NCI-H1417 (cell line): Measurements from ENCODE around the gene C9orf72.

Source experiments
- DNase-seq, 3 experiments: peaks; one replicate each; lab custom pipeline; 2025; lab: John Stamatoyannopoulos, UW

C9orf72 gene

DNA sequence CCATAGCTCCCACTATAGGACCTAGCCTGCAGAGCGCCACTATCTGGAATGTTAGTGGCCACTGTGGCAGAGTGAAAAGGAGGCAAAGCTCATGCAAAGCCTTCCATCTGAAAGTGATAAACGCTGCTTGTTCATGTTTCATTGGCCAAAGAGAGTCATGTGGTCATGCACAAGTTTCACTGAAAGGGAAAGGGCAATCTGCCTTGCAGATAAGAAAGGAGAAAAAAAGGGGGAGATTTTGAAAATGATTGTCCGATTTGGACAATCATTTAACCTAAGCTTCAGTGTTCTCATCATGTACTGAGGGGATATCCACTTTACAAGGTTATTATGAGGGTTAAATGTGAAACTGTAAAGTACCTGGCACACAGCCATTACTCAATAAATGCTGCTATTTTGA is 34.6 kb downstream of the C9orf72 start:
- peak in 1 of 3 experiments; percentile 4 for DNase-seq

- no peak for DNase-seq
Measured at GRCh38 chr9:27537756-27538155, 35.5 kb downstream of the C9orf72 start.

- no peak for DNase-seq
Measured at GRCh38 chr9:27537027-27537435, 36.2 kb downstream of the C9orf72 start.

DNA sequence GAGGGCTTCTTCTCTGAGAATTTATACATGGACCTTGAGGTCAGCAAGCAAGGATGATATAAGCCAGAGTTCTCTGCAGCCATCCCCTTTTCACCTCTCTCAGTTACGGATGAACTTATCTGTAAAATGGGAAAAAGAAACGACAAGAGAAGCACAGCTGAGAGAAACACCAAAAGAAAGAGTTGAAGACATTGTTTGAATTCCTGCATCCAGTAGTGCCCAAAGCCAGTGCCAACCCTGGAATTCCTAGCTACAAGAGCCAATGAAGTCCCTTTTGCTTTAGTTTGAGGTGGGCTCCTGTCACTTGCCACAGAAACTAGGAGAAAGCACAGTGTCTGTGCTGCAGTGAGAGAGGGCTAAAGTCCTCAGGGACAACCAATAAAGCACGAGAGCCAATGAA is 37.1 kb downstream of the C9orf72 start:
- DNase-seq = no peak

GRCh38 chr9:27535701-27536118 is 37.6 kb downstream of the C9orf72 start:
- DNase-seq = no peak

- no peak for DNase-seq
Measured at GRCh38 chr9:27534658-27535209, 38.5 kb downstream of the C9orf72 start.

GRCh38 chr9:27534131-27534530 is 39.1 kb downstream of the C9orf72 start:
- peak in 1 of 3 experiments; percentile 9 for DNase-seq

- DNase-seq = no peak
Measured at GRCh38 chr9:27533311-27533710, 40.0 kb downstream of the C9orf72 start.

- no peak for DNase-seq
Measured at GRCh38 chr9:27532046-27532445, 41.2 kb downstream of the C9orf72 start.

GRCh38 chr9:27530915-27531755 is 42.1 kb downstream of the C9orf72 start:
- no peak for DNase-seq

DNA sequence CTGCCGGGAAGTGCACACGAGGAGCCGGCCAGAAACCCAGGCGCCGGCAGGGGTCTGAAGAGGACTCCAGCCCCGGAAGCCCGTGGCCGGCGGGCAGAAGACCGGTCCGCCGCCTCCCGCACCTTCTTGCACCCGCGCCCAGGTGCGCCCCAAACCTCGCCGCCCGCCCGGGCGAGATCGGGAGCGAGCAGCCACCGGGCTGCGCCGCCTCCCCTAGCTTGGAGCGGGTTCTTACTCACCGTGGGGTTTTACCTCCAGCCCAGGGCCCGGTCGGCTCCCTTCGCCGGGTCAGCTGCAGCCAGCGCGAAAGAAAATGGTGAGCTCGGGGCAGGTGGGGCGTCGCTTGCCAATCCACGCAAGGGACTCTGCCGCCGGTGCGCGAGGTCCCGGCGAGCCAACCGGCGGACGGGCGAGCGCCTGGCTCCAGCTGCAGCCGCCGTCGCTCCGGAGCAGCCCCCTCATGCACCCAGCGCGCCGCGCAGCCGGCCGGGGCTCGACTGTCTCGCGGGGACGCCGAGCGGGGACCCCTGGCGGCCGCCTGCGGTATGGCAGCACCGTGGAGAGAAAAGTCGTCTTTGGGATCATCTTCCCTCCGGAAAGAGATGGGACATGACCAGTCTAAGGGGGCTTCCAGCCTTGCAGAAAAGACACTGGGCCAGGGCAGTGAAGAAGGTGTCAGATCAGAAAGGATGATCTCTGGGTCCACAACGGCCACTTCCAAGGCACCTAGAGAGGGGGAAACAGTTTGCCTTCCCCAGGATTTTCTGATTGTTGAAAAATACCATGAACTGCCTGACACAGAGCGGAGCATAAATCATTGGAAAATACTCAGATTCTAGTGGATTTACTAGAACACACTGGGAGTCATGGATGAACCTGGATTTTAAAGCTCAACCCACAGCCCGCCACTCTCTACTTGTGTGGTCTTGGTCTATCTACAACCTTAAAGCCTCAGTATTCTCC is 43.7 kb downstream of the C9orf72 start, which contains the start of gene MOB3B:
Gene MOB3B (minus strand): TSS at position 499 of the 963 bp plus-strand sequence. CDS start 74,264 bp downstream, outside the sequence.
- peak in 1 of 3 experiments; percentile 72 for DNase-seq

- no peak for DNase-seq
Measured at GRCh38 chr9:27528886-27529315, 44.4 kb downstream of the C9orf72 start.

- no peak for DNase-seq
Measured at GRCh38 chr9:27528076-27528885, 45.0 kb downstream of the C9orf72 start.

GRCh38 chr9:27527702-27528075 is 45.6 kb downstream of the C9orf72 start:
- no peak for DNase-seq

DNA sequence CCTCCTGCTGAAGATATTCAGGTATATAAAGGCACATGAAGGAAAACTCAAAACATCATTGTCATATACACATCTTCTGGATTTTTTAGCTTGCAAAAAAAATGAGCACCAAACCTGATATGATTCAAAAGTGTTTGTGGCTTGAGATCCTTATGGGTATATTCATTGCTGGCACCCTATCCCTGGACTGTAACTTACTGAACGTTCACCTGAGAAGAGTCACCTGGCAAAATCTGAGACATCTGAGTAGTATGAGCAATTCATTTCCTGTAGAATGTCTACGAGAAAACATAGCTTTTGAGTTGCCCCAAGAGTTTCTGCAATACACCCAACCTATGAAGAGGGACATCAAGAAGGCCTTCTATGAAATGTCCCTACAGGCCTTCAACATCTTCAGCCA is 49.0 kb downstream of the C9orf72 start, which contains the start of gene IFNK:
Gene IFNK (plus strand): TSS at position 55 of the 400 bp plus-strand sequence. CDS start 47 bp downstream, at position 102.
- DNase-seq = no peak

DNA sequence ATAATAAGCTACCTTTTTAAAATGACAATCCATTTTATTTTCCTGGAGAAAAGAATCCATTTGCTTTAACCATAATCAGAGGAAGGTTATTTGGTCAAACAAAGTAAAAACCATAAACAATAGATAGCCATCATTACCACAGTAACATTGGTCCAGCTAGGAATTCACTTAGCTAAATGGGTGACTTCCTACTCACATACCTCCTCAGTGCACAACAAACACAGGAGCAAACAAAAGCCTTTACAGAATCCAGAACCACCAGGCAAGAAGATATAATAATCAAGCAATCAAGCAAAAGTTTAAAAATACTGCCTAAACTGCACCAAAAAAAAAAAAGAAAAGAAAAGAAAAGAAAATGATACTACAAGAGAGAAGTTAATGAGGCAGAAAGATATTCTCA is 50.1 kb downstream of the C9orf72 start:
- no peak for DNase-seq

DNA sequence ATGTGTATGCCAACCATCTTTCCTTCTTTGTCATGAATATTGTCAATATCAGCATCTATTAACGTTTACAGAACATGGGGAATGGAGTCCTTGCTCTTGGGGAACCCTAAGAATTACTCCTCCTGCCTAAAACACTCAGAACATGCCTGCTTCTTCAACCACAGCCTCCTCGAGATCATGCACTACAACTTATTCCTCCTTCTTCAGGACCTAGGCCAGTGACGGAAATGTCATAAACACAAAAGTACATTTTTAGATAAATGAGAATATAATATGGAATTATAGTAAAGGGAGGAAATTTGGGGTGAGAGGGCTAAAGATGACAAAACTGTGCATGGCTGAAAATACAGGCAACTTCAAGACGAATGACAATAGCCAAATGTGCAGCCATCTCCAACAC is 52.3 kb downstream of the C9orf72 start:
- DNase-seq = no peak

DNA sequence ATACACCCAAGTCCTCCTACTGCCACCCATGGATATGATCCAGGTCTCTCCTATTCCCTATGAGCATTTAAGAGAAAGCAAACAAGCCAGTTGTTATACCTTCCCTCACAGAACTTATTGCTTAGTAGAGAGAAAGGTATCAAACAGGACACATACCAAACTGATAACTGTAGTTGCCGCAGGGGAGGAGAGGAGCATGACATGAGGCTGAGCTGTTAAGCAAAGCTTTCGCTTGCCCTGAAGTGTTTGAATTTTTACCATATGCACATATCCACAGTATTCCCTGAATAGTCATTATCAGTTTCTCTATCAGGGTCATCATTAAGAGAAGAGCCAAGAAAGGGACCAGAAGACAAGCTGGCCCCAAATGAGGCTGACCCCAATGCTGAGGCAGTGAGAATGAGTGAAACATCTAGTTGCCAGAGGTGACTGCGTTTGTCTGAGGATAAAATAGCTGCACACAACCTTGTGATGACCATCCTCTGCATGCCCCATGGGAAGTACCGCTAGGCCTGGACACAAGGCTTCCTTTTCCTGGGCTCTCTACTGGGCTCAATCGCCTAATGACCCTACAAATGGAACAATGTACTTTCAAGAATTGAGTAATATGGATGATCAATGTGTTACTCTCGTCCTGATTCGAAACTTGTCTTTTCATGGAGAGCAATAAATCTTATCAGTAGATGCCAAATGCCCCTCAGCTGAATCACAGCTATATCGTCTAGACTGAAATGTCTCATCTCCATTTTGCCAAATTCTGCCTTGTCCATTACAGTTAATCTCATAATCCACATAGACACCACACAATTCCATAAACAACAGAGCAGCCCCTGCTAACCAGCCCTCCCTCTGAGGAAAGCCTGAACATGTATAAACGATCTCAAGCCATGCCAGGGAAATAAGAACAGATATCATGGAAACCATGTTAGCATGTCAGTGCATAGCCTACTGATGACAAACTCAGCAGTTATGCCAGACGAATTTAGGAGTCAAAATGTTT is 53.5 kb downstream of the C9orf72 start:
- DNase-seq = no peak

GRCh38 chr9:27518809-27519208 is 54.5 kb downstream of the C9orf72 start:
- no peak for DNase-seq

- DNase-seq = no peak
Measured at GRCh38 chr9:27518006-27518405, 55.3 kb downstream of the C9orf72 start.
